Gastrocnemius medialis (tissue), 4 donors: ENCODE measurements around the gene MPPE1. TPM values are rescaled to one million over a fixed set of nuclear protein-coding genes. Genes with fewer than 3 reads are reported as not detected.

Source experiments
- ATAC-seq, 2 donors: fragments of 150-250 bp; one replicate each; pipeline ENCODE4 v1.9.1; 2016
- DNase-seq, 2 donors: peaks; one replicate each; pipeline ENCODE4 v3.0.0-alpha.2; 2019
- H3K27ac ChIP-seq, 4 donors: fragments of 200-600 bp; sonication (generic); 1 replicate in 1 of 4; 2 replicates in 3 of 4; pipeline ENCODE4 v1.5.1; 2016 to 2018; ENCODE audit warnings: mild to moderate bottlenecking in 2 of 4, moderate library complexity in 1 of 4
- H3K27me3 ChIP-seq, 3 donors: fragments of 200-600 bp; sonication (generic) in 2 of 3; 1 replicate in 1 of 3; 2 replicates in 2 of 3; pipeline versions ENCODE4 v1.5.1 to v1.6.0; 2016 to 2019; ENCODE audit warnings: mild to moderate bottlenecking in 1 of 3, moderate library complexity in 1 of 3
- H3K36me3 ChIP-seq, 2 donors: fragments of 200-600 bp; sonication (generic) in 1 of 2; one replicate each; pipeline ENCODE4 v1.5.1; 2017 to 2018
- H3K4me1 ChIP-seq, 2 donors: fragments of 200-600 bp; sonication (generic) in 1 of 2; one replicate each; pipeline ENCODE4 v1.5.1; 2016 to 2017; ENCODE audit warnings: mild to moderate bottlenecking in 2 of 2
- H3K4me3 ChIP-seq, 4 donors: fragments of 200-600 bp; sonication (generic) in 3 of 4; 1 replicate in 1 of 4; 2 replicates in 3 of 4; pipeline ENCODE4 v1.5.1; 2016 to 2019; ENCODE audit warnings: mild to moderate bottlenecking in 2 of 4
- H3K9me3 ChIP-seq, 3 donors: fragments of 200-600 bp; sonication (generic) in 2 of 3; 1 replicate in 1 of 3; 2 replicates in 2 of 3; pipeline ENCODE4 v1.5.1; 2016 to 2019
- POLR2A ChIP-seq, 2 donors: fragments of 450-650 bp; IDR thresholded peaks; one replicate each; pipeline ENCODE4 v1.6.1; 2017; ENCODE audit warnings: antibody characterized with exemption in 2 of 2, mild to moderate bottlenecking in 2 of 2, moderate library complexity in 2 of 2
- in situ Hi-C, 4 donors: fragments of 200-750 bp; cut with MboI; loops; one replicate each; pipeline versions ENCODE4 v1.15.0 to v1.8.0; 2017; ENCODE audit warnings: low sequenced_read_pairs in 4 of 4
- intact Hi-C: fragments of 100-400 bp; cut with DNase I; formaldehyde crosslinking; loops from one replicate; pipeline ENCODE4 v1.15.1; 2023; ENCODE audit warnings: low total_unique reads
- total RNA-seq, 4 donors: library from RNA; depleted of rRNA; stranded (reverse); fragments of >200 nt; gene quantifications; one replicate each; pipeline versions ENCODE4 v1.1.0 to v1.2.3, GENCODE V29; 2016
- TF ChIP-seq, protein P1 (sequence below), 5 experiments: fragments of 450-650 bp in 3 of 5; fragments of 200-600 bp in 2 of 5; sonication (generic) in 2 of 5; IDR thresholded peaks in 4 of 5; conservative IDR thresholded peaks in 1 of 5; 1 replicate in 4 of 5; 2 replicates in 1 of 5; pipeline ENCODE4 v1.5.1; 2016 to 2019; ENCODE audit warnings: antibody characterized with exemption in 5 of 5, mild to moderate bottlenecking in 3 of 5, moderate library complexity in 3 of 5

Gene MPPE1
- total RNA-seq, 4 donors from 2014 or later: 11.0 to 33.6 (median 24.8) TPM

DNA sequence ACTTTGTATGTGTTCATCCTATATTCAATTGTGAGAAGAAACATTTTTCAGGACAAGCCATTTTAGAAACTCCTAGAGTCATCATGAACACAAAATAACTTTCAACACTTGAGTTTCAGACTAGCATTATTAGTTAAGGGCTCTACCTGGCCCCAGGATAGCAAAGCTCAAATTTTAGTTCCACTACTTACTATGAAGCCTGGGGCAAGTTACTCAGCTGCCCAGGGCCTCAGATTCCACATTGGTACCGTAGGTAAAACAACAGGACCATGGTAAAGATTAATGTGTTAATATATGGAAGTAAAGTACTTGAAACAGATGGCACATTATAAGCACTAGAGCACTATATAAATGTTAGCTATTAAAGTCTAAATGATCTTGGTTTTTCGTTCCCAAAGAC is 19.4 kb downstream of the MPPE1 start:
- H3K27ac ChIP-seq: no peak overlapping the region
- no peak for ATAC-seq
- TF ChIP-seq POLR2A (IDR thresholded peaks at IDR 0.05): no peak
- TF ChIP-seq, protein P1, sequence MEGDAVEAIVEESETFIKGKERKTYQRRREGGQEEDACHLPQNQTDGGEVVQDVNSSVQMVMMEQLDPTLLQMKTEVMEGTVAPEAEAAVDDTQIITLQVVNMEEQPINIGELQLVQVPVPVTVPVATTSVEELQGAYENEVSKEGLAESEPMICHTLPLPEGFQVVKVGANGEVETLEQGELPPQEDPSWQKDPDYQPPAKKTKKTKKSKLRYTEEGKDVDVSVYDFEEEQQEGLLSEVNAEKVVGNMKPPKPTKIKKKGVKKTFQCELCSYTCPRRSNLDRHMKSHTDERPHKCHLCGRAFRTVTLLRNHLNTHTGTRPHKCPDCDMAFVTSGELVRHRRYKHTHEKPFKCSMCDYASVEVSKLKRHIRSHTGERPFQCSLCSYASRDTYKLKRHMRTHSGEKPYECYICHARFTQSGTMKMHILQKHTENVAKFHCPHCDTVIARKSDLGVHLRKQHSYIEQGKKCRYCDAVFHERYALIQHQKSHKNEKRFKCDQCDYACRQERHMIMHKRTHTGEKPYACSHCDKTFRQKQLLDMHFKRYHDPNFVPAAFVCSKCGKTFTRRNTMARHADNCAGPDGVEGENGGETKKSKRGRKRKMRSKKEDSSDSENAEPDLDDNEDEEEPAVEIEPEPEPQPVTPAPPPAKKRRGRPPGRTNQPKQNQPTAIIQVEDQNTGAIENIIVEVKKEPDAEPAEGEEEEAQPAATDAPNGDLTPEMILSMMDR (IDR thresholded peaks at IDR 0.05 in 4 of 5, conservative IDR thresholded peaks at IDR 0.05 in 1 of 5): no peak
- no peaks in the 10 kb centered on the region for H3K9me3 ChIP-seq
- intact Hi-C loops: no loop called here
- in situ Hi-C loops: no loop called here
- H3K36me3 ChIP-seq: peaks cover 0 to 84% of the 10 kb centered on the region in 2 donors
- H3K27me3 ChIP-seq: no peaks in the 10 kb centered on the region
- no peak overlapping the region for H3K4me3 ChIP-seq
- no peak for DNase-seq
- no peaks in the 10 kb centered on the region for H3K4me1 ChIP-seq

DNA sequence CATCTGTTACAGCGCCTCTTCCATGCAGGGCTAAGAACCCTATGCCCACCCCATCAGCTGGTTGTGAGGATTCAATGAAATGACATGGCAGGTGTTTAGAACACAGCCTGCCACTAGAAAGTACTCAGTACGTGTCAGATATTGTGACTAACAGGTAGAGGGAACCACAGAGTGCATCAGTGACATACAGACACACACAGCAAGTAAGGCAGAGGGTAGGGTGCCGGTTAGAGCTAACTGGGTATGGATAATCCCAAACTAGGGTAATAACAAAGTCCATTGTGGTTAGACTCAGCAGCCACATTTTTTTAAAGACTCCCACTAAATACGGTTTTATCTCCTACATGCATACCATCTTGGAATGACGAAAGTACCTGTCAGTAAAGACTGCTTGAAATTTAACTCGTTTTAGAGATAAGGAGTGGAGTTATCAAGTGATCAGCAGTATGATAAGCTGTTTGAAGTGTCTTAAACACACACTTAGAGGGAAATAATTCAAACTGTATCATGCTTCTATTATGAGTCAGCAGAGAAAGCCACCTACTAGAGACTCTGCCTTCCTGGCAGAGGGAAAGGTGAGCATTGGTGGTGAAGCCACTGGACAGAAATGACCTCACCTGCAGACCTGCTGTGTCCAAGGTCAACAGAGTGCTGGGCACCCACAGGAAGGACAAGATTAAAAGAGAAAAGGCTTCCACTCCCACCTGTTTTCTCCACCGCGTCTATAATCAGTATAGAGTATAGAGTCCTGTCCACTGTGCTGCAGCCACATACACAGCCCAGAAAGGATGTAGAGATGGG is 20.6 kb downstream of the MPPE1 start:
- no peak overlapping the region for H3K27ac ChIP-seq
- in situ Hi-C loops: no loop called here
- no peaks in the 10 kb centered on the region for H3K4me1 ChIP-seq
- H3K9me3 ChIP-seq: no peaks in the 10 kb centered on the region
- H3K4me3 ChIP-seq: no peak overlapping the region
- DNase-seq: no peak
- H3K36me3 ChIP-seq: peaks cover 0 to 80% of the 10 kb centered on the region in 2 donors
- no peak for ATAC-seq
- intact Hi-C loops: no loop called here
- H3K27me3 ChIP-seq: no peaks in the 10 kb centered on the region
- TF ChIP-seq, protein P1 (IDR thresholded peaks at IDR 0.05 in 4 of 5, conservative IDR thresholded peaks at IDR 0.05 in 1 of 5): no peak
- no peak for TF ChIP-seq POLR2A (IDR thresholded peaks at IDR 0.05)

DNA sequence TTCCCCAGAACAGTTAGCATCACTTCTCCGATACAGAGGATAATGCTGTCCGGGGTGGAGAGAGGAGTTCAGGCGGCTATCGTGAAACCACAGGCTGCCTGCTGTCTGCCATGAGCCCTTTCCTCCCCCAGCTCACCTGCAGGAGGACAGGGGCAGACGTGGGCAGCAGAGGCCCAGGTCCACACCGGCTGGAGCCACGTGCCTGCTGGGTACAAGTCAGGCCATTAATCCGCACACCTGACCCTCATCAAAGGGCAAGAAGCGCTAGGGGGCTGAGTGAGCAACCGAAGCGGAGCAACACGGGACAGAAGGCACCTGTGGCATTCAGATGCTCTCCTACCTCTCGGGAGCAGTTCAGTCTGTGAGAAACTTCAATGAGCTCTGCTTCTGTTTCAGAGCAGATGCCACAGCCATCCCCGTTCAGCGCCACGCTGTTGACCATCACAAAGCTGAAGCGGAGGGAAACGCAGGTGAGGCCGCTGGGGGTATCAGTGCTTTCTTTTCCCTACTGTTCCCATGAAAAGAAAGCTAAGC is 21.5 kb downstream of the MPPE1 start:
- Histone ChIP-seq H3K4me3 (no peak overlapping the region), H3K9me3 (no peaks in the 10 kb centered on the region), H3K27me3 (no peaks in the 10 kb centered on the region), H3K27ac (no peak overlapping the region), H3K36me3 (peaks cover 0 to 85% of the 10 kb centered on the region in 2 donors), H3K4me1 (no peaks in the 10 kb centered on the region)
- DNase-seq: no peak
- ATAC-seq: no peak
- intact Hi-C loops: no loop called here
- in situ Hi-C loops: no loop called here
- TF ChIP-seq POLR2A (IDR thresholded peaks at IDR 0.05): no peak
- TF ChIP-seq, protein P1 (IDR thresholded peaks at IDR 0.05 in 4 of 5, conservative IDR thresholded peaks at IDR 0.05 in 1 of 5): no peak

DNA sequence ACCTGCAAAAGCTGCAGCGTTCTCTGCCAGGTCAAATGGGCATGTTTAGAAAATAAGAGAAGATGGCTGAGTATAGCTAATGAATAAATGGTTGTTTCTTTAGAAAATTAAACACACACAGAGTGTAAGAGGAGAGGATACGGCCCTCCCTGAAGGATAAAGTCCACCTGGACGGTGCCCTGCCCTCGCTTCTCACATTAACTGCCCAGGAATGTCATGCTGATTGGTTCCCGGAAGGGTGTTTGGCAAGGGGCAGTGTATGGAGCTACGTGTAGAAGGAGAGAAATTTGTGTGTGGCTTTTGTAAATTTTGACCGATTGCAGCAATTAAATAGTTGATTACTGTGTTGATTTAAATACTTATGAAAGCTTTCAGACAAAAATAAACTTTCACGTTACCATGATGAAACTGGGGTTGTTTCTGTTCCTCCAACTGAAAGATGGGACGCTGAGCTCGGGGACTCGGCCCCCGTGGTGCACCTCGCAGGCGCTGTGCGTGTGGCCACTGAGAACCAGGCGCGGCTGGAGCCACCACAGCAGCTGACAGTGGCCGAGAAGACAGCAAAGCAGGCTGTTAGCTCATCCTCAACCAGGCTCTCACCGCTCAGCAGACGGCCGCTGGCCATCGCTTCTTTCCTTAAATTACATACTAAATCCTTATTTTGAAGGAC is 22.7 kb downstream of the MPPE1 start:
- peaks cover 0 to 78% of the 10 kb centered on the region in 2 donors for H3K36me3 ChIP-seq
- no peak for ATAC-seq
- no peak overlapping the region for H3K27ac ChIP-seq
- in situ Hi-C loops (no loop called here), intact Hi-C loops (no loop called here)
- no peaks in the 10 kb centered on the region for H3K4me1 ChIP-seq
- H3K4me3 ChIP-seq: no peak overlapping the region
- no peak for DNase-seq
- TF ChIP-seq, protein P1 (IDR thresholded peaks at IDR 0.05 in 4 of 5, conservative IDR thresholded peaks at IDR 0.05 in 1 of 5): no peak
- no peak for TF ChIP-seq POLR2A (IDR thresholded peaks at IDR 0.05)
- H3K27me3 ChIP-seq: no peaks in the 10 kb centered on the region
- no peaks in the 10 kb centered on the region for H3K9me3 ChIP-seq
